Measurements from ENCODE around the gene PCMT1. TPM values are rescaled to one million over a fixed set of nuclear protein-coding genes. Genes with fewer than 3 reads are reported as not detected.
A peak's percentile ranks its signal among the peaks of the same experiment; 100 is the strongest.
"Not testable (repeated sequence)": the region's sequence is repeated elsewhere in the genome, so short reads cannot be mapped to it uniquely, and the experiment has no call there.

The PCMT1 gene
- total RNA-seq, 2 experiments from 2014 or later = 117 to 125 TPM

DNA sequence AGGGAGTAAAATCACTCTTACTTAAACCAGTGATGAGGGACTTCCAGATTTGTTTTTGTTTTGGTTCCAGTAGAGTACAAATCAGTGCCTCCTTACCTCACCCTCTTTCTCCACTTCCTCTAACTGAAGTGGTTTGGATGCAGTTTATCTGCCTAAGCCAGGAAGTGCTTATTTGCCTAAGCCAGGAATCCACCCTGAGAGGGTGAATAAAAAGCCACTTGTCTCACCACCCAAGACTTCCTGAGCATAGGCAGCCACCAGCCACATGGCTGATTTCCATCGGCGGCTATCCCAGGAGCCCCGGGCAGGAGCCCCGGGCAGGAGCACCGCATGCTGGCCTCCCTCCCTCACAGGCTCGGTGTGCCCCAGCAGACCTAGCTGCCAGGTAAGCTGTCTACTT lies 102.6 kb downstream of the PCMT1 start:
- Histone ChIP-seq H3K4me1 (ENCODE audit: insufficient read depth, low read length, poor library complexity, severe bottlenecking) (peaks cover 19% of the 10 kb centered on the region), H3K79me2 (ENCODE audit: insufficient read depth, low read depth, low read length) (no peaks in the 10 kb centered on the region), H3K4me3 (ENCODE audit: low read depth, low read length, poor library complexity, severe bottlenecking) (peak overlapping the region; percentile 59), H3K4me2 (ENCODE audit: low read length) (peak overlapping the region; percentile 83), H2AFZ (ENCODE audit: low read length) (peak overlapping the region; percentile 89), H3K9me3 (ENCODE audit: low read length) (no peaks in the 10 kb centered on the region), H4K20me1 (ENCODE audit: insufficient read depth, low read length) (no peaks in the 10 kb centered on the region), H3K36me3 (ENCODE audit: insufficient read depth, low read length) (no peaks in the 10 kb centered on the region), H3K9me2 (ENCODE audit: insufficient read depth, low read length) (no peaks in the 10 kb centered on the region), H3K27ac (ENCODE audit: low read depth, low read length, poor library complexity, severe bottlenecking) (peak overlapping the region; percentile 22)
- intact Hi-C loops (cut with micrococcal nuclease; ENCODE audit: unreplicated experiment) = no loop called here
- TF ChIP-seq, protein P1, sequence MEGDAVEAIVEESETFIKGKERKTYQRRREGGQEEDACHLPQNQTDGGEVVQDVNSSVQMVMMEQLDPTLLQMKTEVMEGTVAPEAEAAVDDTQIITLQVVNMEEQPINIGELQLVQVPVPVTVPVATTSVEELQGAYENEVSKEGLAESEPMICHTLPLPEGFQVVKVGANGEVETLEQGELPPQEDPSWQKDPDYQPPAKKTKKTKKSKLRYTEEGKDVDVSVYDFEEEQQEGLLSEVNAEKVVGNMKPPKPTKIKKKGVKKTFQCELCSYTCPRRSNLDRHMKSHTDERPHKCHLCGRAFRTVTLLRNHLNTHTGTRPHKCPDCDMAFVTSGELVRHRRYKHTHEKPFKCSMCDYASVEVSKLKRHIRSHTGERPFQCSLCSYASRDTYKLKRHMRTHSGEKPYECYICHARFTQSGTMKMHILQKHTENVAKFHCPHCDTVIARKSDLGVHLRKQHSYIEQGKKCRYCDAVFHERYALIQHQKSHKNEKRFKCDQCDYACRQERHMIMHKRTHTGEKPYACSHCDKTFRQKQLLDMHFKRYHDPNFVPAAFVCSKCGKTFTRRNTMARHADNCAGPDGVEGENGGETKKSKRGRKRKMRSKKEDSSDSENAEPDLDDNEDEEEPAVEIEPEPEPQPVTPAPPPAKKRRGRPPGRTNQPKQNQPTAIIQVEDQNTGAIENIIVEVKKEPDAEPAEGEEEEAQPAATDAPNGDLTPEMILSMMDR (conservative IDR thresholded peaks at IDR 0.05; ENCODE audit: low read length) = no peak
- no peak for TF ChIP-seq EZH2phosphoT487 (IDR thresholded peaks at IDR 0.05; ENCODE audit: borderline replicate concordance, low read depth, low read length)
- DNase-seq (ENCODE audit: low spot score) = peak; percentile 76
- ChIA-PET POLR2A (interaction anchor here (1.1 kb wide), 1 partner anchor 20 kb away, joined by 3 read pairs; no protein-coding TSS in a partner anchor), CTCF (ENCODE audit: unreplicated experiment) (no interaction called here)
- BruUV-seq (replicated peaks) = no TSS peak

DNA sequence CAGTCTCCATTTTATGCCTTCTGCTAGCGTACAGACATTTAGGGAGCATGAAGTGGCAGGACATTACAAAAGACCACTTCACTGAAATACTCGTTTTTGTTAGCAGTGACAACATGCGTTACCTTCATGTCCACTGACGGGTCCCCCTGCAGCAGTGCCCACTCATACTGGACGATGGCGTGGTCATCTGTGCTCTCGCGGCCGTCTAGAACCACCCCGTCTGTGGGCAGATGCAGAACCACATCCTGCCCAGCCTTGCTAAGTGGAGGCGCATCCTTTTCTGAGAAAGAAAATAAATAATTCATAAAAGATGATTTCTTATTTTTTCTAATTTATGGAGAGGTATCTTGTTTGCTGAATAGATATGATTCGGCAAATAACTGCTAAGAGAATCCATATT lies 103.3 kb downstream of the PCMT1 start:
- Histone ChIP-seq H3K79me2 (ENCODE audit: insufficient read depth, low read depth, low read length) (no peaks in the 10 kb centered on the region), H3K4me3 (ENCODE audit: low read depth, low read length, poor library complexity, severe bottlenecking) (peak overlapping the region; percentile 59), H3K4me1 (ENCODE audit: insufficient read depth, low read length, poor library complexity, severe bottlenecking) (peaks cover 19% of the 10 kb centered on the region), H4K20me1 (ENCODE audit: insufficient read depth, low read length) (no peaks in the 10 kb centered on the region), H3K9me2 (ENCODE audit: insufficient read depth, low read length) (no peaks in the 10 kb centered on the region), H3K27ac (ENCODE audit: low read depth, low read length, poor library complexity, severe bottlenecking) (no peak overlapping the region), H3K36me3 (ENCODE audit: insufficient read depth, low read length) (no peaks in the 10 kb centered on the region), H2AFZ (ENCODE audit: low read length) (peak overlapping the region; percentile 89), H3K4me2 (ENCODE audit: low read length) (peak overlapping the region; percentile 83), H3K9me3 (ENCODE audit: low read length) (no peaks in the 10 kb centered on the region)
- intact Hi-C loops (cut with micrococcal nuclease; ENCODE audit: unreplicated experiment) = no loop called here
- no peak for DNase-seq (ENCODE audit: low spot score)
- ChIA-PET POLR2A (no interaction called here), CTCF (ENCODE audit: unreplicated experiment) (no interaction called here)
- TF ChIP-seq EZH2phosphoT487 (IDR thresholded peaks at IDR 0.05; ENCODE audit: borderline replicate concordance, low read depth, low read length) = no peak
- TF ChIP-seq, protein P1 (conservative IDR thresholded peaks at IDR 0.05; ENCODE audit: low read length) = no peak
- no TSS peak for BruUV-seq (replicated peaks)

DNA sequence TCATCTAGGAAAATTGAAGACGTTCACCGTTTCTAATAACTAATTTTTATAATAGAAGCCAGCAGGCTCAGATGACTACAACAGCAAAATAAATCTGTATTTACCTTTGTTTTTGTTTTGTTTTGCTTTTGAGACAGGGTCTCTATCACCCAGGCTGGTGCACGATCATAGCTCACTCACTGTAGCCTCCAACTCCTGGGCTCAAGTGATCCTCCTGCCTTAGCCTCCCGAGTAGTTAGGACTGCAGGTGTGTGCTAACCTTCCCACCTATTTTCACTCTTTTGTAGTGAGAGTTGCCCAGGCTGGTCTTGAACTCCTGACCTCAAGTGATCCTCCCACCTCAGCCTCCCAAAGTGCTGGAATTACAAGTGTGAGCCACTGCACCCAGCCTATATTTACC lies 104.5 kb downstream of the PCMT1 start:
- H2AFZ ChIP-seq (ENCODE audit: low read length); BruUV-seq (replicated peaks); CTCF ChIA-PET (ENCODE audit: unreplicated experiment): not testable (repeated sequence)

More for the DNA sequence above, 104.5 kb downstream of the PCMT1 start:
- H3K4me3 ChIP-seq (ENCODE audit: low read depth, low read length, poor library complexity, severe bottlenecking); H3K9me2 ChIP-seq (ENCODE audit: insufficient read depth, low read length); H3K27ac ChIP-seq (ENCODE audit: low read depth, low read length, poor library complexity, severe bottlenecking); H3K79me2 ChIP-seq (ENCODE audit: insufficient read depth, low read depth, low read length); H3K9me3 ChIP-seq (ENCODE audit: low read length); DNase-seq (ENCODE audit: low spot score); POLR2A ChIA-PET; H3K4me2 ChIP-seq (ENCODE audit: low read length); intact Hi-C loops (cut with micrococcal nuclease; ENCODE audit: unreplicated experiment); H4K20me1 ChIP-seq (ENCODE audit: insufficient read depth, low read length); H3K36me3 ChIP-seq (ENCODE audit: insufficient read depth, low read length): not testable (repeated sequence)
- H3K4me1 ChIP-seq (ENCODE audit: insufficient read depth, low read length, poor library complexity, severe bottlenecking) = peaks cover 19% of the 10 kb centered on the region

All from OCI-LY7 (cell line).